HG02970 (cell line): ENCODE measurements around the gene PTPRM.

Source experiments
- ATAC-seq: cut with Tn5 transposase; IDR thresholded peaks from one replicate; pipeline ENCODE4 v1.9.1; 2021; ENCODE audit warnings: mild to moderate bottlenecking, moderate library complexity, moderate number of reproducible peaks; ENCODE audit not compliant: unreplicated experiment, low FRiP score

Gene PTPRM

DNA sequence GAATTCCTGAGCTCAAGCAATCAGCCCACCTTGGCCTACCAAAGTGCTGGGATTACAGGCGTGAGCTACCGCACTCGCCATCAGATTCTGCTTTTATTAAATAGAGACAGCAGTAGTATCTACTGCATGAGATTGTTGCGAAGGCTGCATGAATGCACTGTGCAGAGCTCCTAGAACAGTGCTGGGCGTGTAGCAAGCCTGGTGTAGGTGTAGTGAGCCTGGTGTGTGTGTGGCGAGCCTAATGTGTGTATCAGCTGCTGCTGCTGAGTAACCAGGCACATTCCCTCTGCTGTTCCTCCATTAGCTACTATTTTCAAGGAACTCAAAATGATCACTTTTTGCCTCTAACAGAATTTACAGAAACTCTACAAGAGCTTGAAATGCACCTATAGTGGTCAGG, 57.6 kb downstream of the PTPRM start:
- ATAC-seq: no peak

DNA sequence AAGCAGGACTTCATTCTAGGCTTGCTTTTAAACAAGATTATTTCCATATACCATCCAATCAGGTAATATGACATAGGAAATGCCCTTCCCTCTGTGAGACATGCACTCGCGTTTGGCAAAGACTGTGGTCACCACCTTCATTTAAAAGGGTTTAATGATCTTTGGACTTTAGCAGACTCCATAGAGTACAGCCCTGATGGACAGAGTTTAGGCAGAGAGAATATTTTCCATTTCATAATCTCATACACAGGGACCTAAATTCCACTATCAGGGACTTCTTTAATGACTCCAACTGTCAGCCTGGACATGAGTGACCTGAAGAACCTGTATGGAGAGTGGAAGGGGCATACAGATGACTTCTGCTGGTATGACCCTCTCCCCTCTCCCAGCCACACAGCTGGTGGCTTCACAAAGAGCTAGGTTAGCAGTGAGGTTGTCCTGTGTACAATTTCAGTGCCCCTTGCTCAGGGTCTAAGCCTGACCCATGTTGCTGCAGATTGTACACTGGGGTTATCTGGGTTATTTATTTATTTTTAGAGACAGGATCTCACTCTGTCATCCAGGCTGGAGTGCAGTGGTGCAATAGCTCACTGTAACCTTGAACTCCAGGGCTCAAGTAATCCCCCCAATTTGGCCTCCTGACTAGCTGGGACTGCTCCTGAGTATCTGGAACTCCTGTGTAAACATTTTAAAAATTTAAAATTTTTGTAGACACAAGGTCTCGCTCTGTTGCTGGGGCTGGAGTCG, 59.2 kb downstream of the PTPRM start:
- ATAC-seq: no peak

DNA sequence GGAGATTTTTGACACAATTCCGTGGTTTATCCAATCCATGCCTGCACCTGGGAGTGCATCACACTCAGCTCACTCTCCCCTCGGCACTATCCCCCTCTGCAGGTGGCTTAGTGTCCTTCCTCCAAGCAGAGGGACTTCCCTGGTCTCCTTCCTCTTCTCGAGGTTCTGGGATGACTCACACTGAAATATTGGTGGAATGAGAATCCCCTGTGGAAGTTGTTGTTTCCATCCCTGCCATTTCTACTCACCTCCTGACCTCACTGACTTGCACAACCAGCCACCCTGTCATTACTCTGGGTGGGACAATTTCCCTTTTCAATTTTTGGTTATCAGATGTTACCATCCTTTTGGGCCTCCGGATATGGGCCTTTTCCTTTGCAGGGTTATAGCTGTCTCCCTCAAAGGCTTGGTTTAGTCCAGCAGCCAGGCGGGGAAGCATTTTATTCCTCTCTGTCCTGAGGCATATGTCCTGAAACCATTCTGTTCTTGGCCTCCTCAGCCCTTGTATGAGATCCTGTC, 59.9 kb downstream of the PTPRM start:
- ATAC-seq: no peak

DNA sequence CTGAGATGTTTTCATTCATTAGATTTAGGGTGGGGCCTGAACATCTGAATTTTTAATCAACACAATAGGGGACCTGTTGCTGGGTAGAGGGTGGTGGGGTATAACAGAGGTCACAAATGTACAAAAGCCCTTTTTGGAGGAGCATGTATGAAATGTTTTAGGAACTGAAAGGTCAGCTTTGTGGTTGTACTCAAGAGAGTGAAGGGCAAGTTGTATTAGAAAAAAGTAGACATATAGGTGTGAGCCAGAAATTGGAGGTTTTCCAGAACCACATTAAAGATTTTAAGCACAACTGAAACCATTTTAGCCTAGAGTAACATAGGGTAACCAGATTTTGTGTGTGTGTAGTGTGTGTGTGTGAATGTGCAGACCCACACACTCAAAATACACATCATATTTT, 62.3 kb downstream of the PTPRM start:
- no peak for ATAC-seq

- ATAC-seq: no peak
These were observed 63.8 kb downstream of the PTPRM start for GRCh38 chr18:7630731-7631442.

DNA sequence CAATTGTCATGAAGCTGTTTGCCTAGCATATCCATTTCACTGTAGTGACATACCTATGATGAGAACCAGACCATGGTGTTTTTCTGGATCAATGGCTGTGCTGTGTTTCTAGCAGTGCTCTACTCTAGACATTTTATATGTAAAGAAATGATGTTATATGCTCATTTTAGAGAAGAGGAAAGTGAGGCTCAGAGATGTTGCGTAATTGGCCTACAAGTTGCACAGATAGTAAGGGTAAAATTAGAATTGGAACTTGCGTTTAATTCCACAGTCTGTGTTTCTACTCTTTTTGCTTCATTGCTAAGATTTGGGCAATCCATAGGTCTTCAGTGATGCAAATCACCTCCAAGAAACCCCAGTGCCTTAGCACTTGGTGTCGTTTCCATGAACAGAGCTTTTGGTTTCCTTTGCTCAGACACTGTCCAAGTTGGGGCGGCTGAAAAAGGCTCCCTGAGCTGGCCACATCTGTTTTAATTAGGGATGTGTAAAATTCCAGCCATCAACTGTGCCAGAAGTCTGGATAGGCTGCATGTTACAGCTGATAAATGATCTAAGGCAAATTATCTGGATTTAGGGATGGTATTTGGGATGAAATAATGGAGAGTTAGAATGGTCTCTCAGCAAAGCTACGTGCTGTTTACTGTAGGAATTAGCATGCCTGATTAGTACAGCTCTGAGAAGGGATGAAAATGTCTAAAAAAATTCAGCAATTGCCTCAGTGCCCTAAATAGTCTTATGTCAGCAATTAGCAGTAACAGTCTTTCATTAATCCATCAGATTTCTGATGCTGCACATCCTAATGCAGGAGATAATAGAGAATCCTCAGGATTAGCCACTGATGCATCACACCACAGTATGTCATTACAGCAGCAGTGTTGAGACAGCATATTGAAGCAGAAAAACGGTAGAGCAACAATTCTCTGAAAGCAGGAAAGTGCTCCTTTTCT, 65.3 kb downstream of the PTPRM start:
- no peak for ATAC-seq

DNA sequence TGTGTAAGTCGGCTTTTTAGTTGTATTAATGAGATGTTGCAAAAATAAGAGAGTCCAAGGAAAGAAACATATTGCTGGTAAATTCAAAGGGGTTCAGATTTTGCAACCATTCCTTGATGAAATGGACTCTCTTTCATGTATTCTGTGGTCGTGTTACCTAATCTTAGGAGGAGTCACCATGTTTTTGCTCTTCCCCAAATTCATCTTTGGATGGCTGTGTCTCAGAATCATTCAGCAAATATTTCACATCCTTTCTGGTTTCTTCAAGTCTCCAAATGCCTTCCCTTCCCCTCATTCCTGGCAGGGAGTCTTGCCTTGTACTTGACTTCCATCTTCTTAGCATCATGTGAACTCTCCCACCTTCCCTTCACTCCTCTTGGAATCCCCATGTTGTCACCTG, 66.1 kb downstream of the PTPRM start:
- no peak for ATAC-seq

DNA sequence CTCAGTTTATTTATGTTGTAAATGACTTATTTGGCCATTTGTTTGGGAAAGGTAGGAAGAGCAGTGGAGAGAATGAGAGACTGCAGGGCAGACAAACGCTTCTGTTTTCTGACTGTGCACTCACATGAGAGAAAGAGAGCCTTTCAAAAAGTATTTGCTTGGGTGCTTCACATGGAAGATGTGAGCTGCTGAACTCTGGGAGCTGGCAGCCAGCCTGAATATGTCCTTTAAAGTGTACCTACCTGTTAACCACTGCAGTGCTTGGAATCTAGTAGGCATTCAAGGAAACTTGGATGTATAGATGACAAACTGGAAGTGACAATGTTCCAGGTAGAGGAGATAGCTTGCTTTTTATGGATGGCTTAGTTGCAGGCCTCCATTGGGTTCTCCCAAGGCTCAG, 68.8 kb downstream of the PTPRM start:
- ATAC-seq: no peak

- ATAC-seq: no peak
These were observed 70.2 kb downstream of the PTPRM start for GRCh38 chr18:7637269-7637668.

DNA sequence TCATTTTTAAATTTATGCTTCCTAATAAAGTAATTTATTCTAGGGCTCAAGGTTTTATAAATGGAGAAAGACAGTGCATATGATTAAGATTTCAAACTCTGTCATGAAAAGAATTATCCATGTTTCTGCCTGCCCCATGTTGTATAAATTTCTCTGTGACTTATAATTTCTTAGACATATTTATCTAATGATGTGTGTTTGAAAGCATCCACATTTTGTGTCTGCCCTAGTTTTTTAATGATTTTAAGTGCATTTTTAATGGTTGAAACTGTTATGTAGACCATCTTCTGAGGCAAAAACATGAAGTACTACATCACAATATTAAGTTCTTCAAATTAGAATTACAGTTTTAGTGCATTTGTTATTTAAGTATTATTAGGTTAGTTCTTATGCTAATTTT, 71.2 kb downstream of the PTPRM start:
- no peak for ATAC-seq

GRCh38 chr18:7641813-7642212, 74.7 kb downstream of the PTPRM start:
- no peak for ATAC-seq

- ATAC-seq: no peak
These were observed 75.3 kb downstream of the PTPRM start for GRCh38 chr18:7642331-7642890.

- ATAC-seq: no peak
These were observed 78.6 kb downstream of the PTPRM start for GRCh38 chr18:7645756-7646155.

DNA sequence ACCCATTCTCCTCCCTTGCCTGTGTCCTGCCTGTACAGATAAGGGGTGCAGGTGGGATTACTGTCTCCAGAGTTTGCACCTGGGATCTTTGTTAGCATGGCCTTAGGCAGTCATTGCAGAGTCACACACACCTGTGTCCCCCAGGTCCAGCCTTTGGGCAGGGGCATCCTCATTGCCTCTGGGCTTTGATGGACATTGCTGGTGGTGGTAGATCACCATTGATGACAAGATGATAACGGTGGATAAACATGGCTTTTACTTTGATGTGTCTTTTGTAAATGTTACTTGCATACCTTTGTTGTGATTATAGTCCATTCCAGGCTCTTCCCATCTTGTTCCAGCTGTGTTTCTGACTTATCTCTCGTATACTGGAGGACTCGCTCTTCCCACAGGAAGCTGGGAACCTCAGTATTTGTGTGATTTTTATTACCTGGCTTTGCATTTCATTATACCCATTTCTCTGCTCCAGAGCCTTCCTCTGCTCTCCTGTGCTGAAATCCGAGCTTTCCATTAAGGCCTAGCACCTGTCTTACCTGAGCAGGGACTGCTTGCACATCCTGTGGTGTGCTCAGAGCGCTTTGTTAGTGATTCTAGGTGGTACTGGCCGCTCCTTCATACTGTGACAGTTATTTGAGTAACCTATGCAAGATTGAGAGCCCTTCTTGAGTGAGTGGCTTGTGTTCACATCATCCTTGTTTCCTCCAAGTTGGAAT, 79.2 kb downstream of the PTPRM start:
- no peak for ATAC-seq

GRCh38 chr18:7647500-7647899, 80.4 kb downstream of the PTPRM start:
- no peak for ATAC-seq

DNA sequence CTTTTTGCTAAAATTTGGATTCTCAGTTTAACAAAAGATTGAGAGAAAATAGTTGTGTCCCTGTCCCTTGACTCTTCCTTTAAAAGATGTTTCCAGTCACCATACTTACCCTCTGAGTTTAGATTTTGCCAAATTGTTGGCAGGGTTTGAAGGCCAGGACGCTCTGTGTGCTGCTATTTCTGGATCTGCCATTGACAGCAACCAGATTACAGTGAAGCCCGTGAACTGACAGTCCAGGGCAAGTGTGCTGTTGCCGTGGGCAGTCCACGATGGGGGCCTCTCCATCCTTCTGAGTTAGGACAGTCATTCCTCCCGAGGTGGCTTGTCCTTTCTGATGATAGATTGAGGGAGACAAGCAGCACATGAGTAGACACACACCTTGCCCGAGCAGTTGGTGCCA, 89.9 kb downstream of the PTPRM start:
- ATAC-seq: no peak

- no peak for ATAC-seq
These were observed 90.8 kb downstream of the PTPRM start for GRCh38 chr18:7657937-7658336.

GRCh38 chr18:7658701-7659100, 91.6 kb downstream of the PTPRM start:
- ATAC-seq: no peak

DNA sequence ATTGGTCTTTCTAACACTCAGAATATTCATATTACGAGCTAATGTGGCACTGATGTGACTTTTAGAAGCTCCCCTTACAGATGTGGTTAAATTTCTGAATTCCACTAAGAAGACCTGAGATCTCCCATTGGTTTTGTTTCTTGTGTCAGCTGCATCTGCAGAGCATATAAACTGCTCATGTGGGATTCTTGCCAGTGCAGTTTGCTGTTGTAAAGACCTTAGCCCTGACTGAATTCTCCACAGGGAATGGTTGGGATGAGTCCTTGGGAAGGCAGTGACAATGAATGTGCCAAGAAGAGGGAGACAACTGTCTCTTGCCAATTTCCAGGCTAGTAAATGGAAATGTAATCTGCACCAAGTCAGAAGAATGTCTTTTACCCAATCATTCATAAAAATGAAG, 94.1 kb downstream of the PTPRM start:
- ATAC-seq: no peak

DNA sequence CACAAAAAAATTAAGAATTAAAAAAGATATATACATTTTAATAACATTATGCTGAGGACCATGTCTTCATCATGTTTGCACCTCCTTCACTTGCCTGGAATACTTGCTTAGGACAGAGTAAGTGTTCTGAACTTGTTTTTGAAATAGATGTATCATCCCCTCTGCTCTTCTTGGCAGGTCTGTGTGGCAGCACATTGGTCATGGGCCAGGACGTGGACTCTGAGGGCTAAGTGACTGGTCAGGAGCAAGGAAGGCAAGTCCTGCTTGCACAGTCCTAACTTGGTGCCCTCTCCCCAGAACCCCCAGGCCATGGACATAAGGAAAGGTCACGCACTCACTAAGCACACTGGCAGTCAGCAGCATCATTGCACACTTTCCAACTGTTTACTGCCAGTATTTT, 95.8 kb downstream of the PTPRM start:
- ATAC-seq: no peak
